GM18507 (cell line): ENCODE results near the gene ARCN1.

Experiments used
- DNase-seq: peaks from one replicate; pipeline ENCODE4 v3.0.0; 2011; ENCODE audit warnings: low read depth; ENCODE audit not compliant: insufficient read length; ENCODE audit errors: extremely low spot score
- FAIRE-seq: peaks from 2 replicates; lab custom pipeline; 2011; peaks lifted over from hg19 to GRCh38; lab: Jason Lieb, UNC

ARCN1 gene

GRCh38 chr11:118632577-118633318 is 60.5 kb downstream of the ARCN1 start:
- DNase-seq (no peak), FAIRE-seq (no peak)

- FAIRE-seq (no peak), DNase-seq (no peak)
These were observed 61.1 kb downstream of the ARCN1 start for GRCh38 chr11:118633319-118633690.

GRCh38 chr11:118633979-118634378 is 61.8 kb downstream of the ARCN1 start:
- DNase-seq (no peak), FAIRE-seq (no peak)

DNA sequence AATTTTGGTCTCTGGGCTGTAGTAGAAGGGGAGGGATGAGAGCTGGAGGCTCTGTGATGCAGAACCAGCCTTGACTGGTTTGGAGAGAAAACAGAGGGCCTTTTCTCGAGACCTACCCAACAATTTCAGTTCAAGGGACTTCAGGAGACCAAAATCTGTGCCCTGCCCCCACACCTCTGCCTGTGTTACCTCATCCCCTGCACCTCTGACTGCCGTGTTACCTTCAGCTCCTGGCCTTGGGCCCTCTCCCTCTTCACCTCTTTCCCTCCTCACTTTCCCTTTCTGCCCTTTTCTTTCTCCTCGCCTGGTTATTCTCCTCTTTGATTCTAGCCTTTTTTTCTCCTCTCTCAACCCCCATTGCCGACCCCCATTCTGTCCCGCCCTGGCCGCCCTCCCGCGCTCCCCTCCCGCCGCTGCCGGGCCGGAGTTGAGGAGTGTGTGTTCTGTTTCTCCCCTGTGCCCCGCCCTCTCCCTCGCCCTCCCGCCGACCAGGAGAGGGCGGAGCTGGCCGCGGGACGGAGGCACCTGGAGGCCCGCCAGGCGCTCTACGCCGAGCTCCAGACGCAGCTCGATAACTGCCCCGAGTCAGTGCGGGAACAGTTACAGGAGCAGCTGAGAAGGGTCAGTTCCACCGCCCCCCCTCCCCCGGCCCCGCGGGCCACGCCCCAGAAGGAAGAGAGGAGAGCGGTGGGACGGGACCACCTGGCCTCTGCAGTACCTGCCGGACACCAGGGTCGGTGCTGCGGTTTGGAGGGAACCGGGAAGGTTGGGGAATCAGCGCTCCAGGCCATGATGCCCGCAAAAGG is 62.4 kb downstream of the ARCN1 start:
- FAIRE-seq = no peak

DNA sequence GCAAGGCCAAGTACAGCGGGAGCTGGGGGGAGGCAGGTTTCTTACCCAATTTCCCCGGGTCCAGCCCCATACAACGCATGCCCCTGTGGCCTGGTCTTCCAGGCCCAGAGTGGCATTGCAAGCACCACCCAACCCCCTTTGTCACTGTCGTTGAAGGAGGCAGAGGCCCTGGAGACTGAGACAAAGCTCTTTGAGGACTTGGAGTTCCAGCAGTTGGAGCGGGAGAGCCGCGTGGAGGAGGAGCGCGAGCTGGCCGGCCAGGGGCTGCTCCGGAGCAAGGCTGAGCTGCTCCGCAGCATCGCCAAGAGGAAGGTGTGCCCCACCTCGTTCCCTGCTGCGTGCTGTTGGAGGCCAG is 63.0 kb downstream of the ARCN1 start:
- FAIRE-seq (no peak), DNase-seq (no peak)

More for the DNA sequence above, 62.4 kb downstream of the ARCN1 start:
- DNase-seq = no peak

DNA sequence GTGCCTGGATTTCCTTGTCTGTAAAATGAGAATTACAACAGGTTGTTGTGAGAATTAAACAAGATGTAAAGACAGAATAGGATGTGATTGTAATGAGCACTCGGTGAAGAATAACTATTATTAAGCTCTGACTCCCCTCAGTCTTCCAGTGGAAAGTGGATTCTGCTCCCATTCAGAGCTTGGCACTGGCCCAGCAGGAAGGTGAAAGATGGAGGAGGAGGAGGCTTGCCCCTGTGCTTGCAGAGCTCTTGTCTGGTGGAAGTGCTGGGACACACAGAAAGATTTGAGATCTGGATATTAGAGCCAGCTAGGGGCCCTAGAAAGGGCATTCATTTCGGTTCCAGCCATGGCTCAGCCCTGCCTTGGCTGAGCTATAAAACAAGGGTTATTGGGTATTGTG is 63.4 kb downstream of the ARCN1 start:
- no peak for DNase-seq

DNA sequence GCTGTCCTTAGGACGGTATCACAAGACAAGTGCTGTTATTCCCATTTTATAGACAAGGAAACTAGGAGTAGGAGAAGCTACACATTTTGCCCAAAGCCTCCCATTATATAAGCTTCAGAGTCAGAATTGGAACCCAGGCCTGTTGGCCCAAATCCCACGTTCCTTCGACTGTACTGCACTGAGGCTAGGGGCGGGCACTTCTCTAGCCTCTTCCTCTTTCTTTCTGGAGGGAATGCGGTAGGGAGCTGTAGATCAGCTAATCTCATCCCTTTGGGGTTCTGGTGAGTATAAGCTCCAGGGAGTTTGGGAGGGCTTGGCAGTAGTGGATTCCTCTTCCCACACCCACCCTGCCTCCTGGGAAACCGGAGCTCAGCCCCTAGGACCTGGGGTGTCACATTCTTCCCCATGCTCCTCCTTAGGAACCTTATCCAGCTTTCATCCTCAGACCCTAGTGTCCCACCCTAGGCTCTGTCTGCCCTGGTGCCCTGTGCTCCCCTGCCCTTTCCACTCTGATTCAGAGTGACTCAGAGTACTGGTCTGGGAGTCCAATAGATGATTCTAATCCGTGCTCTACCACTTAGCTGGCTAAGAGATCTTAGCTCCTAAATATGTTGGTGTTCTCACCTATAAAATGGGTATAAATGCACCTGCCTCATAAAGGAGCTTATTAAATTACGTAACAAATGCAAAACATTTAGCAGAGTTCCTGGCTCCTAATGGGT is 64.5 kb downstream of the ARCN1 start:
- DNase-seq = no peak
- no peak for FAIRE-seq

More for the DNA sequence above, 63.4 kb downstream of the ARCN1 start:
- FAIRE-seq = no peak

- DNase-seq (no peak), FAIRE-seq (no peak)
These were observed 66.5 kb downstream of the ARCN1 start for GRCh38 chr11:118638726-118639125.

DNA sequence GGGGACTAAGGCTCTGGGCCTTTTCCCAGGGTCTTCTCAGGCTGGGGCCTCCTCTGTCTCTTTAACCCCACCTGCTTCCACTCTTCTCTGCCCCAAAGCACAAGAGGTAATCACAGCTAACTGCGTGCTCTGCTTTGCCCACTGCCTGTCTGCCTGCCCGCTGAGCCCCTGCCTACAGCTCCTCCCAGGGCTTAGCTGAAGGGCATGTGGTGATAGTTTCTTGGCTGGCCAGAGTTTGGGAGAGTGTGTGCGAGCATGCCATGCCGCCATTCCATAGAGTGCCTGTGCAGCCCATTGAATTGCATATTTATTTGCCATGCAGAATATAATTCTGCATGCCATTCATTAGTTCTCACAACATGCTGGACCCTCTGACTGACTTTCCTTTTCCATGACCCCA is 67.7 kb downstream of the ARCN1 start:
- DNase-seq = no peak
- no peak for FAIRE-seq

DNA sequence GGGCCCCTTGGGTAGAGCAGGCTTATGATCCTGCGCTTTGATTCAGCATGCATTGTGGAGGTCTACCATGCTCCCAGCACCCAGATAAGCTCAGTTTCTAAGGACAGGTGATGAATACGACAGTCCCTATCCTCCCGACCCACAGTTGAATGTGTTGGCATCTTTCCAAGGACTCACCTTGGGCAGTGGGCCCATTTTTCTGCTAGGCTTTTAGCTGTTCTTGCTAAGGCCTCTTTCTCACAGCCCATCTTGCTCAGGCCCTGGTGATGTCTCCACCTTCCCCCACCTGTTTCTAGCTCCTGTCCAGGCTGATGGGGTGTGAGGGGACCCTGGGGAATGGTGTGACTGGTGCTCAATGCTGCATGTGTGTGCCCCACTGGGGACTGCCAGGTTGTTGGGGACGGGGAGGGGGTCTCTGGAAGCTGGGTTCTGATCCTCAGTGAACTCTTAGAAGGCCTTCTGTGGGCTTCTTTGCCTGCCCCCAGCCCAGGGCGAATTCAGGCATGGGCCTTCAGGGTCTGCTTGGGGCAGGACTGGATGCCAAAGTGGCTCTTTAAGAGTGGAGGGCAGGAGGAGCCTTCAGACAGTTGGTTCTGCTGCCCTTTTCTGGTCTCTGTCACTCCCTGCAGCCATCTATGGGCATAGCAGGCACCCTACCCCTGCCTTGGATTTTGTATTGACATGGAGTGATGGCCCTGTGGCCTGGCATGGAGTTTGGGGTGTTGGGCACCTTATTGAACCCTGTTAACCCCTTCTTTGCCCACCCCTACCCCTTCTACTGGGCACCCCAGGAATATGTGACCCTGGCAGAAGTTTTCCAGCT is 68.3 kb downstream of the ARCN1 start:
- FAIRE-seq = no peak
- no peak for DNase-seq

- DNase-seq (no peak), FAIRE-seq (no peak)
These were observed 69.3 kb downstream of the ARCN1 start for GRCh38 chr11:118641397-118642019.

DNA sequence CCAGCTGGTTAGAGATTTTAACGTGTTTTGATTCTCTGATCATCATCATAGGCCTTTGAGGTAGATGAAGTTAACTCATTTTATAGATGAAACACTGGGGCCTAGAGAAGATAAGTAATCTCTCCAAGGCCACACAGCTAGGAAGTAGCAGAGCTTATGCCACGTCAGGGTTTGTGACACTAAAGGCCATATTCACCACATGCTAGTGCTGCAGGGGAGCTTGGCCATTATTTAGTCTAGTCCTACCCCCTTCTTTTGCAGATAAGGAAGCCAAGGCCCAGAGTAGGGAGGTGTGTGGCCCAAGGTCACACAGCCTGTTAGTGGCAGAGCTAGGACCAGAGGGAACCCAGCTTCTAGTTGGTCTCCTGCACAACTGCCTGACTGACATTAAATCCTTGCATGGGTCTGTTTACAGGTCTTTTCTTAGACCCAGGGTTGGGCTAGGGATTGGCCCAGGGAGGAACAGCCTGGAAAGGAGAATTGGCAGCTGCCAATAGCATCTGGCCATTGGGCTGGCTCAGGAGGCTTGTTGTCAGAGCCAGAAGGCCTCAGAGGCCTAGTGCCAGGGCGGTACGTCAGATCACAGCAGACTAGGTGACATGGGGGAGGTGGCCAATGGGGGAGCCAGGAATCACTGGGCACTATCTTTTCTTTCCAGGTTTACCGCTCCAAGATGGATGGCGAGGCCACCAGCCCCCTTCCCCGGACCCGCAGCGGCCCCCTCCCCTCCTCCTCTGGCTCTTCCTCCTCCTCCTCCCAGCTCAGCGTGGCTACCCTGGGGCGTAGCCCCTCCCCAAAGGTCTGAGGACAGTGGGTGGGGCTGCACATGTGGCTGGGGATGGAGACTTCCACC is 71.2 kb downstream of the ARCN1 start:
- FAIRE-seq (no peak), DNase-seq (no peak)

- no peak for FAIRE-seq
- no peak for DNase-seq
These were observed 71.8 kb downstream of the ARCN1 start for GRCh38 chr11:118643995-118644345.

GRCh38 chr11:118644496-118644895 is 72.3 kb downstream of the ARCN1 start:
- DNase-seq = no peak
- no peak for FAIRE-seq

DNA sequence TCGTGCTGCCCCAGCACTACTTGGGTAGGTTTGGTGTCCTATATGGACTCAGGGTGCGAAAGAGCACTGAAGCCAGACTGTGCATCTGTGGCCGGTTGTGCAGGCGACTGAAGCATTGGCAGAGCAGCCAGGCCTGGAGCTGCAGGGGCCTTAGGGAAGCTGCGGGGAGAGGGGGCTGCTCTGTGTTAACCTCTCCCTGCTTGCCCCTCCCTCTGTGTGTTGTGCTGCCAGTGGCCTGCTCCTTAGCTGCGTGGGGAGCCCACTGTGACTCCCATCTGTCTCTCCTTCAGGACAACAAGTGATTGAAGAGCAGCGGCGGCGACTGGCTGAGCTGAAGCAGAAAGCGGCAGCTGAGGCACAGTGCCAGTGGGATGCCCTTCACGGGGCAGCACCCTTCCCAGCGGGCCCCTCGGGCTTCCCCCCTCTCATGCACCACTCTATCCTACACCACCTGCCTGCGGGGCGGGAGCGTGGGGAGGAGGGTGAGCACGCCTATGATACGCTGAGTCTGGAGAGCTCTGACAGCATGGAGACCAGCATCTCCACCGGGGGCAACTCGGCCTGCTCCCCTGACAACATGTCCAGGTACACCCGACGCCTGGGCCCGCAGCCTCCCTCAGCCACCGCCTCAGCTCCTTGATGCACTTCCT is 73.0 kb downstream of the ARCN1 start:
- no peak for FAIRE-seq
- no peak for DNase-seq

DNA sequence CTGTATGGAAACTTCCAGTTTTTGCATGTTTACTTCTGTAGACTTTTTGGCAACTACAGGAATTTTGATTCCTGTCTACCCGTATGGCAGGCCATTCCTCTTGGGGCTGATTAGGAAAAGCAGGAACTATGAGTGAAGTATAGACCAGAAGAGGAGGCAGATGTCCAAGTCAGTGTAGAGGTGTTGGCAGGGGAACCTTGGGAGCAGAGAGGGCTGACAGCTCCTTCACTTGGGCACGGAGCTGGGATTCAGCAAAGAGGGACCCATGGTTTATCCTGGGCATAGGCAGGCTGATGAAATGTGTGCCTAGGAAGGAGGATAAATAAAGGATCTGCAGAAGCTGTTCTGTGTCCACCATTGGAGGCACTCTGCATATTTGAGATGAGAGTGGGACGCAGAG is 74.2 kb downstream of the ARCN1 start:
- DNase-seq (no peak), FAIRE-seq (no peak)

DNA sequence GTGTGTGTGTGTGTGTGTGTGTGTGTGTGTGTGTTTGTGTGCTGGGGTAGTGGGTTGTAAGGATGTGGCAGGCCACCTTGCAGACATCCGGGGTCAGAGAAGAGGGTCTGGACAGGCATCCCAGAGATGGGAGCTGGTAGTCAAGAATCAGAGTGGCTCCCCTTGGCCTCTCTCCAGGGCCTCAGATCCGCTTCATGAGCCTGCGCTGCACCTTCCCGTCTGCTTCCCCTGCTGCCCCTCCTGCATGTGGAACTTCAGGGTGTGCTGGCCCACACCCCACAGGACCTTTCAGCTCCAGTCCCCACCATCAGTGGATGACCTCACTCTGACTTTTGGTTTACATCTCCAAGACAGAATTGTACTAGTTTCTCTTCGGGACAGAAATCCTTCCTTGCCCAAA is 76.1 kb downstream of the ARCN1 start:
- DNase-seq (no peak), FAIRE-seq (no peak)

DNA sequence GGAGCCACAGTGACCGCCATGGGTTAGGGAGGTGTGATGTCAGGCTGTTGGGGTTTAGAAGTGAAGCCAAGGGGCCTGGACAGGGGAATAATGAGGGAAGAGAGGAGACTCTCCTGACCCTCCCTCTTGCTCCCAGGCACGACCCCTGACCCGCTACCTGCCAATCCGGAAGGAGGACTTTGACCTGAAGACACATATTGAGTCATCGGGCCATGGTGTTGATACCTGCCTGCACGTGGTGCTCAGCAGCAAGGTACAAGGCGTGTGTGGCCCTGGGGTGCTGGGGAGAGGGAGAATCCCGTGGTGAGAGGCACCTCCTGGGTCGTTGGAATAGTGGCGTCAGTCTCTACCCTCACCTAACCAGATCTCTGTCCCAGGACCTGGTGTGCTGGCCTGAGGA is 77.7 kb downstream of the ARCN1 start:
- DNase-seq (no peak), FAIRE-seq (no peak)
